GM19395 (cell line): ENCODE data around the gene UBE4B.

Experiments used
- ATAC-seq: cut with Tn5 transposase; IDR thresholded peaks from one replicate; pipeline ENCODE4 v1.9.1; 2021; ENCODE audit warnings: mild to moderate bottlenecking, moderate library complexity; ENCODE audit not compliant: unreplicated experiment

The UBE4B gene

GRCh38 chr1:10108948-10109708 lies 76.4 kb downstream of the UBE4B start:
- ATAC-seq: no peak

- ATAC-seq: no peak
Observed at GRCh38 chr1:10113501-10113900, 80.7 kb downstream of the UBE4B start.

- ATAC-seq: no peak
Observed at GRCh38 chr1:10114746-10115145, 82.0 kb downstream of the UBE4B start.

- ATAC-seq: no peak
Observed at GRCh38 chr1:10117132-10117531, 84.4 kb downstream of the UBE4B start.

GRCh38 chr1:10117865-10118264 lies 85.1 kb downstream of the UBE4B start:
- ATAC-seq: no peak

GRCh38 chr1:10121688-10122087 lies 88.9 kb downstream of the UBE4B start:
- no peak for ATAC-seq

GRCh38 chr1:10122926-10123325 lies 90.2 kb downstream of the UBE4B start:
- no peak for ATAC-seq

GRCh38 chr1:10128101-10128765 lies 95.5 kb downstream of the UBE4B start:
- ATAC-seq: no peak

GRCh38 chr1:10132316-10132715 lies 99.6 kb downstream of the UBE4B start:
- no peak for ATAC-seq

GRCh38 chr1:10132852-10133251 lies 100.1 kb downstream of the UBE4B start:
- no peak for ATAC-seq

GRCh38 chr1:10140981-10141380 lies 108.2 kb downstream of the UBE4B start:
- ATAC-seq: no peak

- no peak for ATAC-seq
Observed at GRCh38 chr1:10143961-10144485, 111.3 kb downstream of the UBE4B start.

- ATAC-seq: no peak
Observed at GRCh38 chr1:10146391-10146790, 113.6 kb downstream of the UBE4B start.

- no peak for ATAC-seq
Observed at GRCh38 chr1:10149231-10149630, 116.5 kb downstream of the UBE4B start.

- no peak for ATAC-seq
Observed at GRCh38 chr1:10152709-10153284, 120.0 kb downstream of the UBE4B start.

GRCh38 chr1:10155087-10155712 lies 122.4 kb downstream of the UBE4B start:
- no peak for ATAC-seq

GRCh38 chr1:10160173-10160572 lies 127.4 kb downstream of the UBE4B start:
- no peak for ATAC-seq

- no peak for ATAC-seq
Observed at GRCh38 chr1:10160907-10161490, 128.2 kb downstream of the UBE4B start.

- ATAC-seq: no peak
Observed at GRCh38 chr1:10161541-10162290, 129.0 kb downstream of the UBE4B start.

GRCh38 chr1:10168912-10169514 lies 136.3 kb downstream of the UBE4B start:
- no peak for ATAC-seq
